ENCODE measurements around the gene SLC2A1.

DNA sequence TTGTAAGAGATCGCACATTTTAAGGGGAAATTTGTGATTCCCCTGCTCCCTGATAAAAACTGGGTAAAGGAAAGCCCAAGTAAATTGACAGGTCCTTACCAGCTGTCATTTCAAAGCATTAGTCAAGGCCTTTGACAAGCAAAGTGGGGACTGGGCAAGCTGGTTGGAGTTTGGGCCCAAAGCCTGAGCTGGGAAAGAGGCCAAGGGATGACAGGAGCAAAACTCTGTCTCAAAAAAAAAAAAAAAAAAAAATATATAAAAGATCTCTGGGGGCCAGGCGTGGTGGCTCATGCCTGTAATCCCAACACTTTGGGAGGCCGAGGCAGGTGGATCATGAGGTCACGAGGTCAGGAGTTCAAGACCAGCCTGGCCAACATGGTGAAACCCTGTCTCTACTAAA, 36.9 kb downstream of the SLC2A1 start:
- TF ChIP-seq, protein P1, sequence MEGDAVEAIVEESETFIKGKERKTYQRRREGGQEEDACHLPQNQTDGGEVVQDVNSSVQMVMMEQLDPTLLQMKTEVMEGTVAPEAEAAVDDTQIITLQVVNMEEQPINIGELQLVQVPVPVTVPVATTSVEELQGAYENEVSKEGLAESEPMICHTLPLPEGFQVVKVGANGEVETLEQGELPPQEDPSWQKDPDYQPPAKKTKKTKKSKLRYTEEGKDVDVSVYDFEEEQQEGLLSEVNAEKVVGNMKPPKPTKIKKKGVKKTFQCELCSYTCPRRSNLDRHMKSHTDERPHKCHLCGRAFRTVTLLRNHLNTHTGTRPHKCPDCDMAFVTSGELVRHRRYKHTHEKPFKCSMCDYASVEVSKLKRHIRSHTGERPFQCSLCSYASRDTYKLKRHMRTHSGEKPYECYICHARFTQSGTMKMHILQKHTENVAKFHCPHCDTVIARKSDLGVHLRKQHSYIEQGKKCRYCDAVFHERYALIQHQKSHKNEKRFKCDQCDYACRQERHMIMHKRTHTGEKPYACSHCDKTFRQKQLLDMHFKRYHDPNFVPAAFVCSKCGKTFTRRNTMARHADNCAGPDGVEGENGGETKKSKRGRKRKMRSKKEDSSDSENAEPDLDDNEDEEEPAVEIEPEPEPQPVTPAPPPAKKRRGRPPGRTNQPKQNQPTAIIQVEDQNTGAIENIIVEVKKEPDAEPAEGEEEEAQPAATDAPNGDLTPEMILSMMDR (optimal IDR thresholded peaks at IDR 0.05 in 1 of 3, IDR thresholded peaks at IDR 0.05 in 1 of 3, conservative IDR thresholded peaks at IDR 0.05 in 1 of 3; ENCODE audit: extremely low read depth in 1 of 3, insufficient read depth in 2 of 3, low read length in 3 of 3) = no peak
- no peak for TF ChIP-seq EZH2 (IDR thresholded peaks at IDR 0.05; ENCODE audit: low read length)
